IMR-90 (cell line): ENCODE measurements around the gene PCDH1. TPM values are rescaled to one million over a fixed set of nuclear protein-coding genes. Genes with fewer than 3 reads are reported as not detected.

ENCODE experiments used
- ATAC-seq: fragments of 200-7000 bp; cut with Tn5 transposase; 2 replicates; pipeline ENCODE4 v1.9.1; 2020; ENCODE audit warnings: low read depth, mild to moderate bottlenecking, moderate library complexity
- BruUV-seq: library from RNA; stranded (reverse); fragments of 400-500 nt; replicated peaks from 2 replicates; lab custom pipeline; 2021; lab: Mats Ljungman, UMichigan
- CTCF ChIA-PET: fragments of 300-600 bp; formaldehyde crosslinking; extraction: SDS; loops from one replicate; lab custom pipeline; 2021; ENCODE audit warnings: antibody characterized with exemption; lab: Yijun Ruan, JAX
- POLR2A ChIA-PET: fragments of 300-600 bp; sonication (Branson Sonifier 250); formaldehyde crosslinking; loops from one replicate; lab custom pipeline; 2022; ENCODE audit warnings: antibody characterized with exemption; ENCODE audit not compliant: unreplicated experiment; lab: Charles Lee
- DNase-seq: peaks from one replicate; pipeline ENCODE4 v3.0.0; 2013
- H2AFZ ChIP-seq: replicated peaks from 2 replicates; pipeline ENCODE3; 2013; ENCODE audit warnings: low read length, mild to moderate bottlenecking; ENCODE audit not compliant: poor library complexity
- H2AK5ac ChIP-seq: 2 replicates; pipeline ENCODE4 v1.6.1; 2013; ENCODE audit warnings: low read depth, low read length, inconsistent platforms
- H2AK9ac ChIP-seq: replicated peaks from 2 replicates; pipeline ENCODE3; 2013; ENCODE audit warnings: mild to moderate bottlenecking, low read depth, low read length, moderate library complexity; ENCODE audit not compliant: poor library complexity
- H2BK120ac ChIP-seq: 2 replicates; pipeline ENCODE4 v1.6.1; 2013; ENCODE audit warnings: low read depth, low read length, inconsistent platforms
- H2BK15ac ChIP-seq: 3 replicates; pipeline ENCODE4 v1.6.1; 2013; ENCODE audit warnings: low read depth, low read length, inconsistent platforms
- H2BK20ac ChIP-seq: 2 replicates; pipeline ENCODE4 v1.6.1; 2013; ENCODE audit warnings: low read depth, mild to moderate bottlenecking, inconsistent platforms, low read length, moderate library complexity
- H2BK5ac ChIP-seq: 2 replicates; pipeline ENCODE4 v1.6.1; 2013; ENCODE audit warnings: mild to moderate bottlenecking, low read depth, low read length, inconsistent platforms; ENCODE audit not compliant: poor library complexity, severe bottlenecking
- H3K14ac ChIP-seq: replicated peaks from 2 replicates; pipeline ENCODE4 v1.6.1; 2013; ENCODE audit warnings: low read depth, low read length, inconsistent platforms
- H3K18ac ChIP-seq: 2 replicates; pipeline ENCODE4 v1.6.1; 2013; ENCODE audit warnings: low read depth, low read length, control low read depth
- H3K23ac ChIP-seq: 2 replicates; pipeline ENCODE4 v1.6.1; 2013; ENCODE audit warnings: low read depth, low read length, inconsistent platforms
- H3K27ac ChIP-seq: 2 replicates; pipeline ENCODE4 v1.5.1; 2013; ENCODE audit warnings: mild to moderate bottlenecking, control low read depth, low read length; ENCODE audit not compliant: insufficient read depth
- H3K27me3 ChIP-seq: 2 replicates; pipeline ENCODE4 v1.6.1; 2013; ENCODE audit warnings: low read length; ENCODE audit not compliant: control insufficient read depth, insufficient read depth
- H3K36me3 ChIP-seq: 2 replicates; pipeline ENCODE4 v1.6.1; 2013; ENCODE audit warnings: low read length, mixed read lengths; ENCODE audit not compliant: control insufficient read depth, insufficient read depth
- H3K4ac ChIP-seq: 2 replicates; pipeline ENCODE4 v1.6.1; 2013; ENCODE audit warnings: low read depth, low read length, inconsistent platforms
- H3K4me1 ChIP-seq: 2 replicates; pipeline ENCODE4 v1.6.1; 2013; ENCODE audit warnings: low read length, mixed read lengths; ENCODE audit not compliant: control insufficient read depth, insufficient read depth
- H3K4me2 ChIP-seq: 2 replicates; pipeline ENCODE4 v1.6.1; 2013; ENCODE audit warnings: low read depth, mild to moderate bottlenecking, control low read depth, low read length, moderate library complexity
- H3K4me3 ChIP-seq: 2 replicates; pipeline ENCODE4 v1.5.1; 2013; ENCODE audit warnings: low read depth, mild to moderate bottlenecking, control low read depth, low read length, moderate library complexity; ENCODE audit not compliant: insufficient read depth
- H3K56ac ChIP-seq: 2 replicates; pipeline ENCODE4 v1.6.1; 2013; ENCODE audit warnings: low read length, inconsistent platforms; ENCODE audit not compliant: insufficient read depth; ENCODE audit errors: extremely low read depth
- H3K79me1 ChIP-seq, 2 experiments: 2 replicates each; pipeline ENCODE4 v1.6.1; 2013; ENCODE audit warnings: low read length in 2 of 2, inconsistent platforms in 1 of 2, low read depth in 1 of 2
- H3K9ac ChIP-seq: 2 replicates; pipeline ENCODE4 v1.6.1; 2013; ENCODE audit warnings: low read depth, low read length, control low read depth
- H3K9me1 ChIP-seq: 2 replicates; pipeline ENCODE4 v1.6.1; 2013; ENCODE audit warnings: low read length, inconsistent platforms; ENCODE audit not compliant: insufficient read depth
- H3K9me3 ChIP-seq: 2 replicates; pipeline ENCODE4 v1.6.1; 2013; ENCODE audit warnings: low read length; ENCODE audit not compliant: control insufficient read depth, insufficient read depth
- H4K20me1 ChIP-seq: 2 replicates; pipeline ENCODE4 v1.6.1; 2013; ENCODE audit warnings: low read length, inconsistent platforms; ENCODE audit not compliant: insufficient read depth
- H4K5ac ChIP-seq: 2 replicates; pipeline ENCODE4 v1.6.1; 2013; ENCODE audit warnings: mild to moderate bottlenecking, low read depth, low read length, control low read depth
- H4K8ac ChIP-seq, 2 experiments: 2 replicates each; pipeline ENCODE4 v1.6.1; 2013; ENCODE audit warnings: low read depth in 2 of 2, low read length in 2 of 2, control low read depth in 1 of 2, inconsistent platforms in 1 of 2
- H4K91ac ChIP-seq: 2 replicates; pipeline ENCODE4 v1.6.1; 2013; ENCODE audit warnings: low read depth, low read length, inconsistent platforms; ENCODE audit not compliant: insufficient read depth
- CEBPB ChIP-seq: IDR thresholded peaks from 2 replicates; pipeline ENCODE4 v1.6.1; 2012; ENCODE audit warnings: low read depth, low read length, improper control_type of control experiment
- FOS ChIP-seq: fragments of 150-350 bp; IDR thresholded peaks from 2 replicates; pipeline ENCODE4 v1.6.1; 2016; ENCODE audit warnings: low read depth, low read length
- MAZ ChIP-seq: IDR thresholded peaks from 2 replicates; pipeline ENCODE4 v1.6.1; 2012; ENCODE audit warnings: low read depth, mild to moderate bottlenecking, low read length, improper control_type of control experiment, moderate library complexity, borderline replicate concordance
- MXI1 ChIP-seq: IDR thresholded peaks from 2 replicates; pipeline ENCODE4 v1.6.1; 2012; ENCODE audit warnings: low read depth, mild to moderate bottlenecking, low read length, moderate library complexity, borderline replicate concordance
- RAD21 ChIP-seq: IDR thresholded peaks from 2 replicates; pipeline ENCODE4 v1.6.1; 2012; ENCODE audit warnings: low read length, improper control_type of control experiment
- RFX5 ChIP-seq: IDR thresholded peaks from 2 replicates; pipeline ENCODE4 v1.8.0; 2012; ENCODE audit warnings: low read depth, mild to moderate bottlenecking, low read length, moderate library complexity
- WGBS, 2 experiments: methylation state at CpG; one replicate each; pipeline versions ENCODE4 v1.1.5 to v1.1.7; 2013; ENCODE audit warnings: missing lambda C conversion rate in 2 of 2; ENCODE audit not compliant: insufficient read length in 1 of 2; ENCODE audit errors: extremely low coverage in 2 of 2; 5-methylcytosine and 5-hydroxymethylcytosine counted together
- dilution Hi-C: fragments of 300-500 bp; cut with HindIII; formaldehyde crosslinking; loops from one replicate; pipeline ENCODE4 v1.14.3; 2018; ENCODE audit warnings: low sequenced_read_pairs; ENCODE audit not compliant: unreplicated experiment
- in situ Hi-C: fragments of 300-500 bp; cut with MboI; formaldehyde crosslinking; loops from 3 replicates; pipeline ENCODE4 v1.14.3; 2019; ENCODE audit warnings: low sequenced_read_pairs, inconsistent platforms, mixed read lengths
- intact Hi-C: fragments of 100-400 bp; cut with micrococcal nuclease; formaldehyde crosslinking; loops from 2 replicates; pipeline ENCODE4 v1.10.0; 2022
- polyA plus RNA-seq, 3 experiments: library from polyadenylated mRNA; depleted of rRNA; stranded (reverse); fragments of >200 nt; gene quantifications; 2 replicates each; pipeline ENCODE4 v1.2.3, GENCODE V29; 2012; ENCODE audit warnings: low replicate concordance in 1 of 3
- total RNA-seq: library from RNA; depleted of rRNA; stranded (reverse); fragments of >200 nt; gene quantifications from 2 replicates; pipeline ENCODE4 v1.2.3, GENCODE V29; 2012

Gene PCDH1
- total and polyA plus RNA-seq, 2 of the 4 experiments (the other 2 are of a cell fraction): 0.74 to 0.90 TPM

DNA sequence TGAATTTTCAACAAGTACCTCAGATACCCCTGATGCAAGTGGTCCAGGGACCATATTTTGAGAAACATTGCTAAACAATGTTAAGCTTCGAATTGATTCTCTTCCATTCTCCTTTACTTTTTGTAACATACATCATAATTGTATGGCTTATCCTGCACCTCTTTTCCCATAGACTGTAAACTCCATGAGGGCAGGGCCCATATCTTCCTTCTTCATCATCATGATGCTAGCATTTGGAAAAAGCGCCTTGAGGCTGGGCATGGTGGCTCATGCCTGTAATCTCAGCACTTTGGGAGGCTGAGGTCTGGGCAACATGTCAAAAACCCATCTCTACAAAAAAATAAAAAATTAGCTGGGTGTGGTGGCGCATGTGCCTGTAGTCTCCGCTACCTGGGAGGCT is 31.0 kb upstream of the PCDH1 start:
- H2AK5ac ChIP-seq: no peak overlapping the region
- no peak overlapping the region for H3K14ac ChIP-seq
- ATAC-seq (no peak), DNase-seq (no peak)
- ChIA-PET CTCF (no interaction called here), POLR2A (no interaction called here)
- intact Hi-C loops: no loop called here
- H3K9me1 ChIP-seq: no peaks in the 10 kb centered on the region
- no peak overlapping the region for H4K8ac ChIP-seq
- no peak overlapping the region for H2BK5ac ChIP-seq
- no peaks in the 10 kb centered on the region for H3K9me3 ChIP-seq
- no peak overlapping the region for H4K5ac ChIP-seq
- peaks cover 18% of the 10 kb centered on the region for H3K27me3 ChIP-seq
- TF ChIP-seq RAD21: no peak
- TF ChIP-seq MAZ: no peak
- no peak for TF ChIP-seq FOS
- no peak for TF ChIP-seq MXI1
- no peak for TF ChIP-seq CEBPB
- no peak for TF ChIP-seq RFX5
- in situ Hi-C loops: no loop called here
- H2AK9ac ChIP-seq: no peak overlapping the region
- no peak overlapping the region for H2BK20ac ChIP-seq
- BruUV-seq: no TSS peak
- no peak overlapping the region for H4K91ac ChIP-seq
- no peaks in the 10 kb centered on the region for H4K20me1 ChIP-seq
- no peak overlapping the region for H3K56ac ChIP-seq
- H2BK15ac ChIP-seq: no peak overlapping the region
- H3K4me2 ChIP-seq: no peak overlapping the region
- H3K79me1 ChIP-seq: no peaks in the 10 kb centered on the region
- no peaks in the 10 kb centered on the region for H3K36me3 ChIP-seq
- no peak overlapping the region for H3K23ac ChIP-seq
- no peaks in the 10 kb centered on the region for H3K4me1 ChIP-seq
- 75% methylated on average over 1 of the region's 4 CpGs; no CpG with 5 or more reads in 1 of the 2 experiments for WGBS, 2 experiments
- no peak overlapping the region for H3K4ac ChIP-seq
- H3K18ac ChIP-seq: no peak overlapping the region
- no peak overlapping the region for H3K4me3 ChIP-seq
- no peak overlapping the region for H2BK120ac ChIP-seq
- H3K27ac ChIP-seq: no peak overlapping the region
- H3K9ac ChIP-seq: no peak overlapping the region
- dilution Hi-C loops: no loop called here
- H2AFZ ChIP-seq: no peak overlapping the region
